Thyroid gland (tissue), 4 donors: ENCODE results near the gene SYN1.

Experiments
- CTCF ChIP-seq, 6 experiments: fragments of 200-600 bp in 3 of 6; fragments of 450-650 bp in 3 of 6; sonication (generic) in 3 of 6; IDR thresholded peaks; one replicate each; pipeline ENCODE4 v1.5.1; 2016 to 2019; ENCODE audit warnings: antibody characterized with exemption in 6 of 6, mild to moderate bottlenecking in 2 of 6, inconsistent platforms in 1 of 6, moderate library complexity in 1 of 6
- POLR2A ChIP-seq, 2 donors: fragments of 450-650 bp; IDR thresholded peaks; one replicate each; pipeline ENCODE4 v1.6.1; 2017; ENCODE audit warnings: antibody characterized with exemption in 2 of 2, mild to moderate bottlenecking in 2 of 2, moderate library complexity in 1 of 2

DNA sequence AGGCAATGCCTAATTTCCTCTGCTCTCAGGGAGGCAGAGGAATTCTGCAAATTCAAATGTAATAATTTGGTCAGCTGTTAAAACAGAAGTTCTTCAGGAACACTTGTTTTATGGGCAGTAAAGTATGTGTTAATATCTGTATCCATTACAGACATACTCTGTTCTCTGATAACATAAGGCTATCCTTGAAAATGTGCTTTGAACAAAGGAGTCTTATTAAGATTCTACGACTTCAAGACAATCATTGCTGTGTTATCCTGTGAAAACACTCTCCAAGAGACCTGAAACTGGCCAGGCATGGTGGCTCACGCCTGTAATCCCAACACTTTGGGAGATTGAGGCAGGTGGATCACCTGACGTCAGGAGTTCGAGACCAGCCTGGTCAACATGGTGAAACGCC lies 12.0 kb upstream of the SYN1 start:
- TF ChIP-seq CTCF (IDR thresholded peaks at IDR 0.05) (no peak), POLR2A (IDR thresholded peaks at IDR 0.05) (no peak)
